SK-N-DZ (cell line): ENCODE results near the gene EIF4E3.

Experiments
- DNase-seq: peaks from one replicate; pipeline ENCODE4 v3.0.0-alpha.2; 2015; ENCODE audit warnings: low spot score

The EIF4E3 gene

GRCh38 chr3:71690341-71690841 lies 34.8 kb downstream of the EIF4E3 start:
- no peak for DNase-seq

- DNase-seq = no peak
Observed at GRCh38 chr3:71689291-71689690, 35.9 kb downstream of the EIF4E3 start.

DNA sequence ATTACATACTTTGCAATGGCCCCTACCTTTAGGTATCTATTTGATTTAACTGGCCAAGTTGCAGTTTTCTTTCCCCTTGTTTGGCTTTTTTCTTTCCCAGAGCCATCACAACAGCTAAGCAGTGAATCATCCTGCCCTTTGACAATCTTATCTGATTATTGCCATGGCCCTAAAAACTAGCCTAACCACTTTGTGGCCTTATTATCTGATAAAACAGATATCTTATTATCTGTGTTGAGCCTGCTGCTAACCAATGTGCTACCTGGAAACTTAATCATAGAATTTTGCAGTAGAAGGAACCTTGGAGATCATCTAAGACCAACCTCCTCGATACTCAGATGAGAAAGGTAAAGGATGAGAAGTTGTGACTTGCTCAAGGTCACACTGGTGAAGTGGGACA lies 37.1 kb downstream of the EIF4E3 start:
- DNase-seq = peak; percentile 4

DNA sequence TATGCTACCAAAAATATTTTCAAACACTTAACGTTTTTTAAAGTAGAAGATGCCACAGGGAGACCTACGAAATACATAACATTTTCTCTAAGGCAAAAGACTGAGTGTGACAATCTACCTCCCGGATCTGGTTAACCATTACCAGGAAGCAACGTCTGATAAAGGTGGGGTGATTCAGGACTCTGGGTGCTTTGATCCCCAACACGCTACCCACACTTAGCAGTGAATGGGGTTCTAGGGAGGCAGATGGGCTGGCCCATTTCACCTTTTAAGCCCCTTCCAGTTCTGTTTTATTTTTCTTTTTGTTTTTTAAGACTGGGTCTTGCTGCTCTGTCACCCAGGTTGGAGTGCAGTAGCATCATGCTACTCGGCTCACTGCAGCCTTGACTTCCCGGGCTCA lies 39.5 kb downstream of the EIF4E3 start:
- no peak for DNase-seq

GRCh38 chr3:71684757-71685386 lies 40.3 kb downstream of the EIF4E3 start:
- DNase-seq = no peak

- no peak for DNase-seq
Observed at GRCh38 chr3:71684046-71684756, 41.0 kb downstream of the EIF4E3 start.

- no peak for DNase-seq
Observed at GRCh38 chr3:71681224-71681668, 44.0 kb downstream of the EIF4E3 start.

DNA sequence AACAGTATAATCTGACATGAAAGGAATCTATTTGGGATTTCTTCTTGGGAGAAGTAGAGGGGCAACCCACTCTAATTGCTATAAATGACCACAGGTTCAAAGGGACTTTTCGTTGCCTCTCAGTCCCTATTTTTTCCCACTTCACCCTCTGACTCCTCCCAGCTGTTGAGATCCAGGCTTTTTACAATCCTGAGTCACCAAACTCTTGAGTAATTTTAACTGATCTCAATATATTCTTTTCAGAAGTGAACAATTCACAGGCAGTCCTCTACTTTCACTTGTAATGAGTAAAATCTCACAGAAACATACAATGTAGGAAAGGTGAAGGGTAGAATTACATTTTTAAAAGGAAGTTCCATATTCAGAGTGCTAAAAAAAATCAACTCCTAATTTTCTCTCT lies 44.6 kb downstream of the EIF4E3 start:
- DNase-seq = no peak

DNA sequence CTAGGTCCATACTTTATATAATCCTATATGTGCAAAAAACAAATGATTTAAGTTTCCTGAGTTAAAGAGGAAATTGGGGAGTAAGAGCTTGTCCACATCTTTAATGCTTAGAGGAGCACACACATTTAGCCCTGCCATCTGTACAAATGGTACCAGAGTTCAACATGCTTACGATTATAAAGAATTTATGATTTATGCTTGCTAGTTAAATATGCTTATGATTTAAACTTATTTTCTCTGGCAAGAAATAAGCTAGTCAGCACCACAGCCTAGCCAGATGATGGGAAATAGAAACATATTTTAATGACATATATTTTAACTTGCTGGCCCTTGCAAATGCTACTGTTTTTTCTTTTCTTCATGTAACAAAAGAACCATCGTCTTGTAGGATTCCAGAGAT lies 48.3 kb downstream of the EIF4E3 start:
- no peak for DNase-seq

- DNase-seq = no peak
Observed at GRCh38 chr3:71673486-71673885, 51.7 kb downstream of the EIF4E3 start.

DNA sequence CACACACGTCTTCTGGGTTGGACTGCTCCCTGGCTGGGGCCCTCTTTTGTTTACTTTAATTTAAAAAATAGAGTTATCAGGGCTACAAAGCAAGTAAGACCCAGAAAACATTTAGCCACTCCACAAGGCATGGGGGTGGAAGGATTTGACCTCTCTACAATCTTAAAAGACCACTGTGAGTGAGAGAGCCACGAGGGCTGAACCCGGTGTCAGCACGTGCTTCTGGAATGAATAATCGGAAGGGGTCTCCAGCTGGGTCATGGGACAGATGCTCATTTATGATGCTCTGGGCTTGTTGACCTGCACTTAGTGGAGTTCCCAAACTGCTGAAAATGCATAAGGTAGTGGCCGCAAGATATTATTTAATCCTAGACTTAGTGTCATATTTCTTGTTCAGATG lies 52.4 kb downstream of the EIF4E3 start:
- no peak for DNase-seq

DNA sequence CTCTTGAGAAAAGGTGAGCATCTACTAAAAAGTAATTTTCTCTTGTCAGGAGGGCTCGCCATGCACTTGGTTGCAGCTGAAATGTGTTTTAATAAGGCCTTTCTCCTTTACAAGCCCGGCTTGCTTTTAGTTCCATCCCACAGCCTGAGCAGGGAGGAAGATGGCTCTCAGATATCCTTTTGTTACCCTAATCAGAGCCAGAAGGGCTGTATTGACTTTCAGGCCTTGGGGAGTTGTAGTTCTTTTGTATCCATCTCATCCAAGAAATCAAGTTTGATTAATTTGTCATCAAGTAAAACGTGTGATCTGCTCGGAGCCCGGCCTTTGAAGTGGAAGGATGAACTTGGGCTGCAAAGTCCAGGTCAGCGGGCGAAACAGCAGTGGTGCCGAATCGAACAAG lies 52.9 kb downstream of the EIF4E3 start:
- no peak for DNase-seq

GRCh38 chr3:71671216-71671845 lies 53.9 kb downstream of the EIF4E3 start:
- no peak for DNase-seq

- DNase-seq = no peak
Observed at GRCh38 chr3:71662568-71662967, 62.6 kb downstream of the EIF4E3 start.

DNA sequence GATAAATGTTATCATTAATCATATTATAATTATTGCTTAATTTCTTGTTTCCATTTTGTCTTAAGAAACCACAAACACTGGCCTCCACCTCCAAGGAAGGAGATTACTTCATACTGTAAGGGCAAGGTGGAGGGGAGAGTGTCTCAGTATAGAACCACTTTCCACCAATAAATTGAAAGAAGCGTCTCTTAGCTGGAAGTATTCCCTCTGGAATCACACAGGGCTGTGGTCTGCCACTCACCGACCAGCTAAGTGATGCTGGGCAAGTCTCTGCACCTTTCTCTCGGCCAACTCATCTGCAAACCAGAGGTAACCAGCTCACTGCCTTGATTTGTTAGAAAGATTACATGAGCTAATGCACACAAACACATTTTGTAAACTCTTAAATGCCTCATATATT lies 63.1 kb downstream of the EIF4E3 start:
- no peak for DNase-seq

DNA sequence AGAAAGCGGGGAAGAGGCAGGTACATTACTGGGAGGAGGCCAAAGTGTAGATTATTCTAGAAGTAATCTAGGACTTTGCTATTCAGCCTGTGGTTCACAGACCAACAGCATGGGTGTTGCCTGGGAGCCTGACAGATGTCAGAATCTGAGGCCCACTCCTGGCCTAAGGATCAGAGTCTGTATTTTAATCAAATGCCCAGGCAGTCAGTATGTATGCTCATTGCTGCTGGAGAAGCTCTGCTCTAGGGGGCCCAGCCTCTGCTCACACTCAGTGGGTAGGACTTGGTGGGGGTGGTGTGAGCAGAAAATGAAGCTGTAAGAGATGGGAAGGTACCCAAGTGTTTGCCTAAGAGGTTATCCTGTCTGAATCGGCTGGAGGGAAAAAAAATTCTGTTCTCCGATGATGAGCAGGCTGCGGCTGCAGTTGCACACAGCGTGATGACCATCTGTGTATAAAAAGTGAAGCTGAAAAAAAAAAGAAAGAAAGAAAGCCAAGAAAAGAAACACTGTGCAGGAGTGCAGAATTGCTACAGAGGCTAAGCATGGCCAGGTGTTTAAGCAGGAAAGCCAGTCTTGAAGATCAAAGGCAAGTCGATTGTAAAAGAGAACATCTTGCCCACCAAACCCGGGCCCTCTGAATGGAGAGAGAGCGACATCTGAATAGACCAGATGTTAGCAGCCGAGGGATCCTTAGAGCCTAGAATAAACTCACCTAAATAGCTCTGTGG lies 65.2 kb downstream of the EIF4E3 start:
- DNase-seq = no peak

GRCh38 chr3:71657831-71658530 lies 67.2 kb downstream of the EIF4E3 start:
- no peak for DNase-seq

DNA sequence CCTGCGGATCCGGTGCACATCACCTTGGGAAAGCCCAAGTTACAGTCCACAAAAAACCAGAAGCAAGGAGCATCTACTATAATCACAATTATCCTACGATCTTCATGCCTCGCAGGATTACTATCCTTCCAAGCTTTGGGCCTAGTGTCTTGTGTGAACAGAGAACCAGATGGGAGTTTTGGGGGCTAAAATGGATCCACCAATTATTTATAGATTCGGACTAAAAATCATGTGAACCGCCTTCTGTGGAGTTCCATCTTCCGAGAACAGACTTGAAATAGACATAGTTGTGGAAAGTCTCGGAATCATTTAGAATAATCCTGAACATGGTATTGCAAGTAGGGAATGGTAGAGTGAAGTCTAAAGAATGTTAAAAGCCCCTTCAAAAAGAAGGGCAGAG lies 70.1 kb downstream of the EIF4E3 start:
- no peak for DNase-seq

- DNase-seq = no peak
Observed at GRCh38 chr3:71653414-71653807, 71.8 kb downstream of the EIF4E3 start.

DNA sequence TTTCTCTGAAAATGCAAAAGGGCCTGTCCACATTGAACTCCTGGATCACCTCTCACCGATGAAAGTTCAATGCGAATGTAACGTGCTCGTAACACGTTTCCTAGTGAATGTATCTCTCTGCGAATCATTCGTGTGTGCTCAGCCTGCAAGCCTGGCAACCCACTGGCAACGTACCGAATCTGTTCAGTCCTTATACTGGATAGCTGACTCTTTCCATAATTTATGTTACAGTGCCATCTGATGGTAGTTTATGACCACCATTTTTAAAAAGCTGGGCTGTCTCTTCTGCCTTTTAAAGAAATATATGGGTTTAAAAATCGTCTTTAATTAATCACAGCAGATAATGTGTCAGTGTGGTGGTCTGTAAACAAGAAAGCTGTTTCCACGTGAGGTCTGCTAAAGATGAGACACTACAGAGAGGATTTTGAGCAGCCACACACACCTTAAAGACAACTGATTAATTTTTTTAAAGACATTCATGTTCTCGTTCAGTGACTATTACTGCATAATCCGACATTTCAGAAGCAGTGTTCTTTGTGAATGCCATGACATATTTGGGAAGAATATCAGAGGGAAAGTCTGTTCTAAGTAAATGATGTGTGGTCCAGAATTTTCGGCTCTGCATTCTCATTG lies 72.3 kb downstream of the EIF4E3 start:
- peak; percentile 38 for DNase-seq

GRCh38 chr3:71651625-71652024 lies 73.6 kb downstream of the EIF4E3 start:
- no peak for DNase-seq
